Measurements from ENCODE around the gene DGCR8.

DNA sequence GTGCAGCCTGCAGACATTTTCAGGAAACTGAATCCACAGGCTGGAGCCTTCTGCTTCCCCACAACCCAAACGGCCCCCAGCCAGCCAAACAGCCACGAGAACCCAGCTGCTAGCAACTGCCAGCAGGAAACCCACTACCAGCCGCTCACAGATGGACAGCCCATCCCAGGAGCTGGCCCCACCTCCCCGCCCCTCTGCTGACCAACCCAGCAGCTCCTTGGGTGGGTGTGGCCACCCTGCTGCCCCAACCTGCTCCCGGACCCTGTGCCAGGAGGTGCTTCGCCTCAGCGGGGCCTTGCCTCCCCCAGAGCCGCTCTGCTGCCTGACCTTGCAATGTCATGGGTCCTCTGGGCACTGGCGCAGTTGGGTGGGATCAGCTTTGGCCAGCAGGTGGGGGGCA is 79.0 kb downstream of the DGCR8 start:
- TF ChIP-seq POLR2A (IDR thresholded peaks at IDR 0.05) (no peak), CTCF (IDR thresholded peaks at IDR 0.05) (no peak), POLR2AphosphoS5 (IDR thresholded peaks at IDR 0.05) (no peak), EP300 (IDR thresholded peaks at IDR 0.05; ENCODE audit: low read depth) (no peak)
